Heart left ventricle (tissue), 16 donors: Measurements from ENCODE around the gene CPN1. TPM values are rescaled to one million over a fixed set of nuclear protein-coding genes. Genes with fewer than 3 reads are reported as not detected.
"Not testable (repeated sequence)": the region's sequence is repeated elsewhere in the genome, so short reads cannot be mapped to it uniquely, and the experiment has no call there.

Experiments
- ATAC-seq, 4 donors: fragments of 200-7000 bp; cut with Tn5 transposase; one replicate each; pipeline ENCODE4 v1.9.1; 2020 to 2022; ENCODE audit warnings: moderate library complexity in 4 of 4, mild to moderate bottlenecking in 3 of 4, moderate number of reproducible peaks in 1 of 4
- DNase-seq, 5 donors: peaks; one replicate each; pipeline ENCODE4 v3.0.0-alpha.2; 2020
- H3K27ac ChIP-seq, 12 donors: fragments of 200-600 bp; sonication (generic) in 4 of 12; one replicate each; pipeline versions ENCODE4 v1.5.0 to v1.8.0; 2016 to 2022; ENCODE audit warnings: mild to moderate bottlenecking in 2 of 12
- H3K27me3 ChIP-seq, 9 donors: fragments of 200-600 bp; sonication (generic) in 2 of 9; one replicate each; pipeline versions ENCODE4 v1.5.1 to v1.8.0; 2016 to 2022; ENCODE audit warnings: mild to moderate bottlenecking in 3 of 9
- H3K36me3 ChIP-seq, 9 donors: fragments of 200-600 bp; sonication (generic) in 2 of 9; one replicate each; pipeline versions ENCODE4 v1.5.0 to v1.8.0; 2018 to 2022; ENCODE audit warnings: mild to moderate bottlenecking in 2 of 9
- H3K4me1 ChIP-seq, 12 donors: fragments of 200-600 bp; sonication (generic) in 4 of 12; one replicate each; pipeline versions ENCODE4 v1.5.0 to v1.8.0; 2016 to 2022; ENCODE audit warnings: mild to moderate bottlenecking in 3 of 12
- H3K4me3 ChIP-seq, 12 donors: fragments of 200-600 bp; sonication (generic) in 4 of 12; one replicate each; pipeline versions ENCODE4 v1.5.0 to v1.8.0; 2017 to 2022; ENCODE audit warnings: mild to moderate bottlenecking in 9 of 12, moderate library complexity in 4 of 12
- H3K9me3 ChIP-seq, 12 donors: fragments of 200-600 bp; sonication (generic) in 4 of 12; one replicate each; pipeline versions ENCODE4 v1.5.0 to v1.8.0; 2016 to 2022; ENCODE audit warnings: mild to moderate bottlenecking in 1 of 12
- POLR2A ChIP-seq, 2 donors: fragments of 450-650 bp; IDR thresholded peaks; one replicate each; pipeline ENCODE4 v1.6.1; 2017; ENCODE audit warnings: antibody characterized with exemption in 2 of 2, mild to moderate bottlenecking in 2 of 2, moderate library complexity in 2 of 2
- WGBS, 4 donors: extraction: QIAGEN DNeasy Blood & Tissue Kit in 2 of 4; methylation state at CpG; one replicate each; pipeline versions ENCODE4 v1.1.5 to v1.1.7; 2013 to 2018; 5-methylcytosine and 5-hydroxymethylcytosine counted together
- intact Hi-C, 10 donors: fragments of 100-400 bp; cut with DNase I; formaldehyde crosslinking; loops; one replicate each; pipeline versions ENCODE4 v1.11.1 to v1.14.2; 2022
- polyA plus RNA-seq, 2 donors: library from polyadenylated mRNA; stranded (reverse); fragments of 200-250 nt; gene quantifications; one replicate each; pipeline ENCODE4 v1.2.3, GENCODE V29; 2013
- total RNA-seq, 9 donors: library from RNA; depleted of rRNA in 2 of 9; stranded (reverse); fragments of >200 nt in 2 of 9; fragmentation: NEBNext Ultra II Directional in 3 of 9; extraction: Animal tissue kit (Norgen Biotek cat#: 25700) in 3 of 9; gene quantifications; one replicate each; pipeline versions ENCODE4 v1.1.0 to v1.2.4, GENCODE V29; 2016 to 2023
- TF ChIP-seq, protein P1 (sequence below), 12 donors: fragments of 200-600 bp; sonication (generic) in 4 of 12; IDR thresholded peaks; one replicate each; pipeline versions ENCODE4 v1.5.0 to v1.8.0; 2018 to 2022; ENCODE audit warnings: antibody characterized with exemption in 12 of 12, mild to moderate bottlenecking in 5 of 12
- donor health status: ischemic (EF 13 %, LVEDD 7.1; RV severe dilation, severe dysfunction).
- donor health status: healthy with polysubstance abuse.
- donor health status: DM: no; HTN: yes; CAD: no.
- donor health status: DM: no; HTN: no; CAD: no.
- donor health status: ischemic (EF 25% LVEDD 6.9; RV normal size, moderate dysfunction).
- donor health status: ischemic (EF 25% LVEDD 5.7; RV mildly dilated, moderate dysfunction).
- donor health status: healthy.
- donor health status: DM: yes; HTN: yes; CAD: no.
- donor health status: ischemic (EF 35%, LVEDD 5.7; RV mildly dilated, moderate dysfunction).
- donor health status: nonischemic (EF 11% LVEDD 7.7; RV severe dilation, severe dysfunction).
- donor health status: DM: yes; HTN: yes; CAD: no.
- donor health status: PGD.
- donor health status: ischemic (EF 29% LVEDD 5.4; RV normal size, mild dysfunction).
- donor health status: nonischemic (EF 23%, LVEDD 6.1; RV moderate dilation, normal function).

The CPN1 gene
- total and polyA plus RNA-seq, 11 donors = not detected

DNA sequence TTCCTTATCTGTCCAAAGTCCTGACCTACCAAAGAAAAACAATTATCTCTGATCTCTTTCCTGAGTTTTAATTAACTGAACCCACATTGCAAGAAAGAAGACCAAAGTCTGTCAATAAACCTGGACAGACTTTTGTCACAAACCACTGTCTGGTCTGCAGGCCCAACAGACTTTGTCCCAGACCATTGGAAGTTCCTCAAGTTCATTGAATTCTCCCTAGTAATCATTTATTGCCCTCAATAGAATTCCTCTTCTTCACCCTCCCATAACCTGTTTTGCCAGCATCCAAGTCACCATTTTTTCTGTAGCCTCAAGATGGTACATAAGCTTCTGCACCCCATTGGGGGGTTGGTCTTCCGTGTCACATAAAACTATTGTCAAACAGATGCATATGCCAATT lies 68.0 kb downstream of the CPN1 start:
- no peaks in the 10 kb centered on the region for H3K36me3 ChIP-seq
- no peaks in the 10 kb centered on the region for H3K9me3 ChIP-seq
- peaks cover 0 to 16% (median 5%) of the 10 kb centered on the region in 12 donors for H3K4me1 ChIP-seq
- no peak for DNase-seq
- intact Hi-C loops = loop anchor here in 5 of 10 donors (5.0 to 10.0 kb wide), 4 partner anchors 34 to 169 kb away; no protein-coding TSS in a partner anchor
- H3K4me3 ChIP-seq = no peak overlapping the region
- no peak for ATAC-seq
- no peaks in the 10 kb centered on the region for H3K27me3 ChIP-seq
- WGBS, 4 donors = 84 to 97% (median 96%) methylated on average over 1 of the region's 1 CpG
- TF ChIP-seq POLR2A (IDR thresholded peaks at IDR 0.05) = no peak
- TF ChIP-seq, protein P1, sequence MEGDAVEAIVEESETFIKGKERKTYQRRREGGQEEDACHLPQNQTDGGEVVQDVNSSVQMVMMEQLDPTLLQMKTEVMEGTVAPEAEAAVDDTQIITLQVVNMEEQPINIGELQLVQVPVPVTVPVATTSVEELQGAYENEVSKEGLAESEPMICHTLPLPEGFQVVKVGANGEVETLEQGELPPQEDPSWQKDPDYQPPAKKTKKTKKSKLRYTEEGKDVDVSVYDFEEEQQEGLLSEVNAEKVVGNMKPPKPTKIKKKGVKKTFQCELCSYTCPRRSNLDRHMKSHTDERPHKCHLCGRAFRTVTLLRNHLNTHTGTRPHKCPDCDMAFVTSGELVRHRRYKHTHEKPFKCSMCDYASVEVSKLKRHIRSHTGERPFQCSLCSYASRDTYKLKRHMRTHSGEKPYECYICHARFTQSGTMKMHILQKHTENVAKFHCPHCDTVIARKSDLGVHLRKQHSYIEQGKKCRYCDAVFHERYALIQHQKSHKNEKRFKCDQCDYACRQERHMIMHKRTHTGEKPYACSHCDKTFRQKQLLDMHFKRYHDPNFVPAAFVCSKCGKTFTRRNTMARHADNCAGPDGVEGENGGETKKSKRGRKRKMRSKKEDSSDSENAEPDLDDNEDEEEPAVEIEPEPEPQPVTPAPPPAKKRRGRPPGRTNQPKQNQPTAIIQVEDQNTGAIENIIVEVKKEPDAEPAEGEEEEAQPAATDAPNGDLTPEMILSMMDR (IDR thresholded peaks at IDR 0.05) = no peak
- no peak overlapping the region for H3K27ac ChIP-seq

DNA sequence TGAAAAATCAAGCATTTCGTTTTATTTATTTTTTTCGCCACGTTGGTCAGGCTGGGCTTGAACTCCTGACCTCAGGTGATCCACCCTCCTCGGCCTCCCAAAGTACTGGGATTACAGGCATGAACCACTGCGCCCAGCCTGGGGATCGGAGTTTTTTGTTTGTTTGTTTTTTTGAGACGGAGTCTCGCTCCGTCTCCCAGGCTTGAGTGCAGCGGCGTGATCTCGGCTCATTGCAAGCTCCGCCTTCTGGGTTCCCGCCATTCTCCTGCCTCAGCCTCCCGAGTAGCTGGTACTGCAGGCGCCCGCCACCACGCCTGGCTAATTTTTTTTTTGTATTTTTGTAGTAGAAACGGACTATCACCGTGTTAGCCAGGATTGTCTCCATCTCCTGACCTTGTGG lies 69.8 kb downstream of the CPN1 start:
- 96% methylated on average over 20 of the region's 20 CpGs for WGBS, 4 donors
- intact Hi-C loops = loop anchor here in 7 of 10 donors (2.0 to 10.0 kb wide), 6 partner anchors 33 to 167 kb away; no protein-coding TSS in a partner anchor
- H3K27ac ChIP-seq, H3K9me3 ChIP-seq, ATAC-seq, H3K36me3 ChIP-seq, H3K27me3 ChIP-seq, DNase-seq, H3K4me3 ChIP-seq: not testable (repeated sequence)
- peaks cover 0 to 34% (median 20%) of the 10 kb centered on the region in 12 donors for H3K4me1 ChIP-seq

DNA sequence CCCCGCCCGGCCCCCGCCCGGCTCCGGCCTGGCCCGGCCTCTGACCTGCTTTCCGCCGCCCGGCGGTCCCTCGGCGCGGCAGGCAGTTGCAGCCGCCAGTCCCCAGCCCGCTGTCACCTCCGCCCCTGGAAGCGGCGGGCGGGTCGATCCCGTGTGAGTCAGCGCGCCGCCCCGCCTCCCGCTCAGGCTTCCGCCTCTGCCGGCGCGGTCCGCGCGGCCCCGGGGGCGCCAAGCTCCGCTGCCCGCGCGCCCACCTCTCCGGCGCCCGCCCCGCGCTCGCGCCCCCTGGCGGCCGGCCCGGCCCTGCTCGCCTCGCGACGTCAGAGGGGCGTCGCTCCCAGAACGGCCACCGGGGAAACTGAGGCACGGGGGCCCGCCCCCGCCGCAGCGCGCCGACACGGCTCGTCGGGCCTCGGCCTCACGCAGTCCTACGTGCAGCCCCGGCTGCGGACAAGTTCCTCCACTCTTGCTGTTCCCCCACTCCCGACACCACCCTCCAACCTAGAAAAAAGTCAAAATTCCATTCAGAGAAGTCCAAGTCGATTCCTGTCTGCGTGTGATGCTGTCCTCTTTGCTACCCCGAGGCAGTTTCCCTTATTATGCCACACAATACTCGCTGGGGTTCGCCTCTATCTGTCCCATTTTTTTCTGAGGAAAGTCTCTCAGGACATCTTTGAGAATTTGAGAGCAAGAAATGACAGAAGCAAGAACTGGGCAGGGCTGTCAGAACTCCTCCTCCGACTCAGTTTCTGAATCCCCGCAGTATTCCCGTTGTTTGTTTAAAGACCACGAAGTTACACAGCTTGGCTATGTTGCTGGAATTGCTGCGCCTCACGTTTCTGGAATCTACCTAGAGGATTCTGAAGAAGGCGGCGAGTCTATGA lies 71.6 kb downstream of the CPN1 start, which contains the start of gene DNMBP:
Gene DNMBP, minus strand, starts transcription at position 155 of the 884 bp plus-strand sequence. CDS start 37,823 bp downstream, outside the sequence.
- DNase-seq (peak; percentile 89 to 94 (median 91)), ATAC-seq (peak; percentile 80 to 96 (median 94))
- intact Hi-C loops = loop anchor here in 9 of 10 donors (1.0 to 10.0 kb wide), 17 partner anchors 32 to 165 kb away; no protein-coding TSS in a partner anchor
- TF ChIP-seq, protein P1 (IDR thresholded peaks at IDR 0.05) = peak; percentile 28 to 68 (median 55)
- peak in 1 of 2 donors; percentile 48 for TF ChIP-seq POLR2A (IDR thresholded peaks at IDR 0.05)
- peak within 1 kb of the TSS; percentile 62 to 99 (median 84) for H3K4me3 ChIP-seq
- H3K9me3 ChIP-seq = no peaks in the 10 kb centered on the region
- H3K27ac ChIP-seq = peak within 1 kb of the TSS; percentile 55 to 92 (median 84)
- 3 to 10% (median 5%) methylated on average over 28 to 86 of the region's 86 CpGs for WGBS, 4 donors
- H3K27me3 ChIP-seq = no peaks in the 10 kb centered on the region
- H3K36me3 ChIP-seq = no peaks in the 10 kb centered on the region
- H3K4me1 ChIP-seq = peaks cover 0 to 52% (median 32%) of the 10 kb centered on the region in 12 donors

DNA sequence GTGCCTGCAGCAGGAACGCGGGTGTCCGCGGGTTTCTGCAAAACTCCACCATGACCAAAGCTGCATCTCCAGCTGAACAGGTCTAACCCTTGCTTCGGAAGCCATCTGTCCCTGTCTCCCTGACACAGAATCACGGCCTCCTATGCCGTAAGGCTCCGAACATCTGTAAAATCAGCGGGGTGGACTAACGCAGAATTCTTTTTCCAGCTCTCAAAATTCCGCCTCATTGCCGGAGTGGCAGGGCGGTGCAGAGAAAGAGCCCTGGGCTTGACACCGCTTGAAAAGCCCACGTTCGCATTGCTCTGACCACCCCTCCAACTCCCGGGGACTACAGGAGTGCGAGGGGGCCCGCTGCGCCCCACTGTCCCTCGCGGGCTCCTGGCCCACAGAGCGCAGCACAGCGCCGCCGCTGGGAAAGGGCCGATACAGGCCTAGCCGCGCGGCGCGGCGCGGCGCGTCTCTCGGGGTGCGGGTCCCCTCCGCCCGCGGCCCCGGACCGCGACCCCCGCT lies 72.3 kb downstream of the CPN1 start:
- ATAC-seq (peak; percentile 77 to 87 (median 84)), DNase-seq (peak in 3 of 5 donors; percentile 15 to 62 (median 25))
- peak overlapping the region; percentile 62 to 99 (median 84) for H3K4me3 ChIP-seq
- no peaks in the 10 kb centered on the region for H3K36me3 ChIP-seq
- TF ChIP-seq, protein P1 (IDR thresholded peaks at IDR 0.05) = peak in 5 of 12 donors; percentile 5 to 51 (median 25)
- TF ChIP-seq POLR2A (IDR thresholded peaks at IDR 0.05) = no peak
- intact Hi-C loops = loop anchor here in 9 of 10 donors (1.0 to 10.0 kb wide), 13 partner anchors 33 to 163 kb away; no protein-coding TSS in a partner anchor
- no peaks in the 10 kb centered on the region for H3K27me3 ChIP-seq
- H3K4me1 ChIP-seq = peaks cover 3 to 59% (median 37%) of the 10 kb centered on the region in 12 donors
- no peaks in the 10 kb centered on the region for H3K9me3 ChIP-seq
- peak overlapping the region; percentile 55 to 92 (median 84) for H3K27ac ChIP-seq
- WGBS, 4 donors = 0% methylated on average over 4 to 45 of the region's 45 CpGs
